Measurements from ENCODE around the gene NDUFS6.

NDUFS6 gene

GRCh38 chr5:1762121-1762882, 38.9 kb upstream of the NDUFS6 start:
- TF ChIP-seq CTCF (IDR thresholded peaks at IDR 0.05; ENCODE audit: low read depth, low read length): no peak
- no peak overlapping the region for H3K4me3 ChIP-seq (ENCODE audit: low read depth, low read length)

DNA sequence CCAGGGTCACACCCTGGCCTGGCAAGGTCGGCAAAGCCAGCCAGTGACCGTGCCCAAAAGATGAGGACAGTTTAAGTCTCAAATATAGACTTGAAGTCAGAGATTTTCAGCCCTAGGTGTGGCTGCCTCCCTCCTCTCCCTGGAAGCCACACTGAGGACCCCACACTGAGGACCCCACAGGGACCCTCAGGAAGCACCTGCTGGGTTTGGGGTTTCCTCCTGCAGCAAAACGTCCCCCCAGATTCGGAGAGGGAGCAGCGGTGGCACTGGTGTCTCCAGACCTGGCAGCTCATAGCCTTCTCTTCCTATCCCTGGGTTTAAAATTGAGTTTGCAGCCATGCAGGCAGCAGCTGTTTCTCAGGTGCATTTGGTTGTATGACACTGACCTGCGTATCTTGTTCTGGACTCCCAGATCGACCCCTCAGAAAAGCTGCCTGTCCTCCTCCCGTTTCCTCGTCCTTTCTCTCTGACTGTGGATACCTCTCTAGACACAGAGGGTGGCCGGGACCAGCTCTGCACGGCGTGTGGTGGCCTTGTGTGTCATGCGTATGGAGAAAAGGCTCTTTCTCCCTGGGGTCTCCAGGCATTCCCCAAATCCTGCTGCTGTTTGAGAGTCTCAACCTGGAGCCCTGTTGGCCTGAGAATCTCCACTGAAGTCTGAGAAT, 38.2 kb upstream of the NDUFS6 start:
- no peak for TF ChIP-seq CTCF (IDR thresholded peaks at IDR 0.05; ENCODE audit: low read depth, low read length)
- no peak overlapping the region for H3K4me3 ChIP-seq (ENCODE audit: low read depth, low read length)

DNA sequence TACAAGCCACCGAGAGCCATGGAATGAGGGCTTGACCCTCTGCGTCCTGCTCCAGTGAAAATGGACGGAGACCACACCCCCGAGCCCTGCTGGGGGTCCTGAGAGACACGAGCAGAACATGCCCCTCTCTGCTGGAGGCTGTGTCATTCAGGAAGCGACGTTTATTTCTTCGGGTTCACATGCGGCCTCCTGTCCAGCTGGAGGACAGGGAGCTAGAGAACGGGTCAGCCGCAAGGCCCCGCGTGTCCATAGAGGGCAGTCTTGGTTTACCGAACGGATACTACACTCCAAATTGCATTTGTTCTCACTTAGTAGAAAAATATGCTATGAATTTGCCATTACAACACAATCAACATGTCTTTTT, 37.7 kb upstream of the NDUFS6 start:
- TF ChIP-seq CTCF (IDR thresholded peaks at IDR 0.05; ENCODE audit: low read depth, low read length): peak; percentile 94
- no peak overlapping the region for H3K4me3 ChIP-seq (ENCODE audit: low read depth, low read length)

DNA sequence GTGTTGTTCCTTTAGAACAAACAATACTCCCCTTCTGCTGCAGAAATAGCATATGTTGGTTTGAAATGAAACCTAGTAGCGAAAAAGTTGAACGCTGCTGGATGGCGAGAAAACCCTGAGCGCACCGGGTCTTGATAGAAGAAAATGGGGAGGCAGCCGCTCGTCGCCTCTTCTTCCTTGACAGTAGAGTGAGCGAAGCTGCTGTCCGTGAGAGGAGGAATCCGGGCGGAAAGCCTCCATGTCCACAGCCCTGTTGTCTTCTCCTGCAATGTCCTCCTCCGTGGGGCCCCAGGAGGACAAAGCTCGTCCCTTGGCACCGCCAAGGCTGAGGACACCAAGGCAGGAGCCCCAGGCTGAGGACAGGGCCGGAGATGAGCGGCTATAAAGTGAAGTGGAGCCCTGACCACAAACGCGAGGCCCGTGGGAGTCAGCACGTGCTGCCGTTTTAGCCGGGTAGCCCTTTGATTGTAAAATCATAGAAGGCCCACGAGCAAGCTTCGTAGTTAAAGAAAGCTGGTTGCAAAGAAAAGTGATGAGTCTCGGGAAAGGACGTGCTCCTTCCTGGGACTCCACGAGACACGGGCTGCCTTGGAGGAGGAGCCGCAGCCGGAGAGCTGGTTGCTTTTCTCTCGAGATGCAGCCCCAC, 37.1 kb upstream of the NDUFS6 start:
- no peak for TF ChIP-seq CTCF (IDR thresholded peaks at IDR 0.05; ENCODE audit: low read depth, low read length)
- no peak overlapping the region for H3K4me3 ChIP-seq (ENCODE audit: low read depth, low read length)

DNA sequence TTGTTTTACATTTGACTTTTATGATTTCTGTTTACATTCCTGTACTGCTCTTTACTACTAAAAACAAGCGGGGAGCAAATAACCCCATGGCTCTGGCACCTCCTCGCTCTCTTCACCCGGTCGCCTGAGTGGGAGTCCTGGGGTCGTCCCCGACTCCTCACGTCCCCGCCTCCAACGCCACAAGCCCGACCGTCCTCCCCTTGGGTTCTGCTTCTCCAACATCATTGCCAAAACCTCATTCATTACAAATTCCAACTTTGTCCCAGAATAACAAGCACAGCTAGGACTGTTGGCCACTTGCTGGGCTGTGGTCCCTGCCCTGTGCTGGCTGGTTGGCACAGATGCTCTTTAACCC, 36.6 kb upstream of the NDUFS6 start:
- H3K4me3 ChIP-seq (ENCODE audit: low read depth, low read length): no peak overlapping the region
- no peak for TF ChIP-seq CTCF (IDR thresholded peaks at IDR 0.05; ENCODE audit: low read depth, low read length)

DNA sequence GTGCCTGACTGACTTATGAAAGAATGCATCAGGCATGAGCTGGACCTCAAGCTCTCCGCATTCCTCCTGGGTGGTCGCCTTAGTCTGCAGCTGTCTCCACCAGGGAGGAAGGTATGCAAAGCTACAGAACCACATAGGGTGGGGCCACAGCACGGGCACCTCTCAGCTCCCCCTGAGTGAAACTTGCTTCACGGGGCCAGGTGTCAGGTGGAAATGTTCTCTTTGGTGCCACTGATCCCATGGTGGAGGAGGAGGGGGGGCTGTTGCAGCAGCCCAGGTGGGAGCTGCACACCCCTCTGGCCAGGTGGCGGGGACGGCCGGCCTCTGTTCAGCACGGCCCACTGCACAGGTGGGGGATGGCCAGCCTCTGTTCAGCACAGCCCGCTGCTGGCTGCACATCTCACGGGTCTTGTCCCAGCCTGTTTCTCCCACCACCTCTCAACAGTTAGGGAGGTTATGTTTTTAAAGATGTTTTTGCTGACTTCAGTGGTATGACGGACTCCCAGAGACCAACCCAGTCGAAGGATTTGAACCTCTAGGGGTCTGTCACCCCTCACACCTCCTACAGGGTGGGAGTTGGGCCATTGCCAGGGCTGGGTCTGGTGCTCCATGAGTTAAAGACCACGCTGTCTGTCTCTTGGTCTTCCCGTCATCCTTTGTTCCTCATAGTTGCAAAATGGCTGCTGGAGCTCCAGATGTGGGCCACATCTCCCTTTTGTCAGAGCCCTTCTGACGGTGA, 35.9 kb upstream of the NDUFS6 start:
- TF ChIP-seq CTCF (IDR thresholded peaks at IDR 0.05; ENCODE audit: low read depth, low read length): no peak
- H3K4me3 ChIP-seq (ENCODE audit: low read depth, low read length): no peak overlapping the region

Data from WI38 (cell line).